NB4 (cell line): ENCODE measurements around the gene ADAM10.

Source experiments
- DNase-seq: peaks from one replicate; pipeline ENCODE4 v3.0.0; 2010; ENCODE audit warnings: low read depth
- H3K4me3 ChIP-seq: one replicate; pipeline ENCODE4 v1.5.1; 2011; ENCODE audit warnings: mild to moderate bottlenecking, low read depth, low read length, moderate library complexity
- MYC ChIP-seq: IDR thresholded peaks from 2 replicates; pipeline ENCODE4 v1.6.1; 2011; ENCODE audit warnings: low read depth, low read length
- POLR2A ChIP-seq: IDR thresholded peaks from 2 replicates; pipeline ENCODE4 v1.6.1; 2011; ENCODE audit warnings: mild to moderate bottlenecking; ENCODE audit not compliant: insufficient read length; ENCODE audit errors: extremely low read depth
- TF ChIP-seq, protein P1 (sequence below): IDR thresholded peaks from 2 replicates; pipeline ENCODE4 v1.6.1; 2011; ENCODE audit warnings: low read depth, low read length
- TF ChIP-seq, protein P2 (sequence below): IDR thresholded peaks from one replicate; pipeline ENCODE4 v1.5.1; 2012; ENCODE audit warnings: low read depth, low read length

The ADAM10 gene

DNA sequence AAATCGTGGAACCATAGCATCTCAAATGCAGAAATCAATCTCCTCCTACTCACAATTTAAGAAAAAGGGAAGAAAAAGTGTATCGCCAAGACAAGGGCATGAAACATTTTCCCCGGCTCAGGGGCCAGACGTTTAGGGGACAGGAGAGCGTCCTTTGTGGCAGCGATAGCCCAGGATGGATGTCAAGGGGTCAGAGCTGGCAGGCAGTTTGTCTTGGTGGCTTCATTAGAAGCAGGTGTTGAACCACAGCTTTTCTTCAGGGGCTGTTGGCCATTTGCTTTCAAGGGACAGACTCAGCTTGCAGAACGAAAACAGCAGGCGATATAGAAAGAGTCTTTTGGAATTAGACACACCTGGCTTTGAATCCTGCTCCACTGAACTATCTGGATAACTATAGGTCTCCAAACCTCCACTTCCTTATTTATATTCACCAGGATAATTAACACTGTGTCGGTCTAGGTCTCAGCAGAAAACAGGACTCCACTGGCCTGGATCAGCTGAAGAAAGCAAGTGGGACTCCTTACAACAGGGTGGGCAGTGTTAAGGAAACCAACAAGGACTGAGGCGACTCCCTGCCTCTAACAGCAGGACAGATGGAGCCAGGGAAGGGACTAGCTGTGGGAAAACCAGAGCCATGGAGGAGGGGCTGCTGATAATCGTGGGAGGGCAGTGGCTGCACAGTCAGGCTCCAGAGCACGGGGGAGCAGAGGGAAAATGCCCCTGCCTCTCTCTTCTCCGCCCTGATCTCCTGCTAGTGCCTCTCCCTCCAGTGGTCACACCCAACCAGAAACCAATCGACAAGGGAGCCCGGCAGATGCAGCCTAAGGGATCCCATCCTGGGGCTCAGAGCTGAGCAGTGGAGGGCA is 194.1 kb downstream of the ADAM10 start:
- H3K4me3 ChIP-seq = no peak overlapping the region
- peak; percentile 6 for DNase-seq
- TF ChIP-seq MYC = no peak
- TF ChIP-seq, protein P1, sequence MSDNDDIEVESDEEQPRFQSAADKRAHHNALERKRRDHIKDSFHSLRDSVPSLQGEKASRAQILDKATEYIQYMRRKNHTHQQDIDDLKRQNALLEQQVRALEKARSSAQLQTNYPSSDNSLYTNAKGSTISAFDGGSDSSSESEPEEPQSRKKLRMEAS = no peak
- TF ChIP-seq, protein P2, sequence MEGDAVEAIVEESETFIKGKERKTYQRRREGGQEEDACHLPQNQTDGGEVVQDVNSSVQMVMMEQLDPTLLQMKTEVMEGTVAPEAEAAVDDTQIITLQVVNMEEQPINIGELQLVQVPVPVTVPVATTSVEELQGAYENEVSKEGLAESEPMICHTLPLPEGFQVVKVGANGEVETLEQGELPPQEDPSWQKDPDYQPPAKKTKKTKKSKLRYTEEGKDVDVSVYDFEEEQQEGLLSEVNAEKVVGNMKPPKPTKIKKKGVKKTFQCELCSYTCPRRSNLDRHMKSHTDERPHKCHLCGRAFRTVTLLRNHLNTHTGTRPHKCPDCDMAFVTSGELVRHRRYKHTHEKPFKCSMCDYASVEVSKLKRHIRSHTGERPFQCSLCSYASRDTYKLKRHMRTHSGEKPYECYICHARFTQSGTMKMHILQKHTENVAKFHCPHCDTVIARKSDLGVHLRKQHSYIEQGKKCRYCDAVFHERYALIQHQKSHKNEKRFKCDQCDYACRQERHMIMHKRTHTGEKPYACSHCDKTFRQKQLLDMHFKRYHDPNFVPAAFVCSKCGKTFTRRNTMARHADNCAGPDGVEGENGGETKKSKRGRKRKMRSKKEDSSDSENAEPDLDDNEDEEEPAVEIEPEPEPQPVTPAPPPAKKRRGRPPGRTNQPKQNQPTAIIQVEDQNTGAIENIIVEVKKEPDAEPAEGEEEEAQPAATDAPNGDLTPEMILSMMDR = no peak
- TF ChIP-seq POLR2A = no peak

GRCh38 chr15:58554758-58555157 is 194.7 kb downstream of the ADAM10 start:
- no peak for DNase-seq
- TF ChIP-seq POLR2A = no peak
- TF ChIP-seq, protein P2 = no peak
- TF ChIP-seq MYC = no peak
- TF ChIP-seq, protein P1 = no peak
- no peak overlapping the region for H3K4me3 ChIP-seq

- no peak overlapping the region for H3K4me3 ChIP-seq
- TF ChIP-seq, protein P2 = no peak
- TF ChIP-seq POLR2A (no peak), MYC (no peak)
- TF ChIP-seq, protein P1 = no peak
- no peak for DNase-seq
Observed at GRCh38 chr15:58553365-58553918, 196.1 kb downstream of the ADAM10 start.

- no peak overlapping the region for H3K4me3 ChIP-seq
- DNase-seq = no peak
- TF ChIP-seq, protein P2 = no peak
- TF ChIP-seq POLR2A (no peak), MYC (no peak)
- TF ChIP-seq, protein P1 = no peak
Observed at GRCh38 chr15:58552505-58553364, 196.8 kb downstream of the ADAM10 start.

DNA sequence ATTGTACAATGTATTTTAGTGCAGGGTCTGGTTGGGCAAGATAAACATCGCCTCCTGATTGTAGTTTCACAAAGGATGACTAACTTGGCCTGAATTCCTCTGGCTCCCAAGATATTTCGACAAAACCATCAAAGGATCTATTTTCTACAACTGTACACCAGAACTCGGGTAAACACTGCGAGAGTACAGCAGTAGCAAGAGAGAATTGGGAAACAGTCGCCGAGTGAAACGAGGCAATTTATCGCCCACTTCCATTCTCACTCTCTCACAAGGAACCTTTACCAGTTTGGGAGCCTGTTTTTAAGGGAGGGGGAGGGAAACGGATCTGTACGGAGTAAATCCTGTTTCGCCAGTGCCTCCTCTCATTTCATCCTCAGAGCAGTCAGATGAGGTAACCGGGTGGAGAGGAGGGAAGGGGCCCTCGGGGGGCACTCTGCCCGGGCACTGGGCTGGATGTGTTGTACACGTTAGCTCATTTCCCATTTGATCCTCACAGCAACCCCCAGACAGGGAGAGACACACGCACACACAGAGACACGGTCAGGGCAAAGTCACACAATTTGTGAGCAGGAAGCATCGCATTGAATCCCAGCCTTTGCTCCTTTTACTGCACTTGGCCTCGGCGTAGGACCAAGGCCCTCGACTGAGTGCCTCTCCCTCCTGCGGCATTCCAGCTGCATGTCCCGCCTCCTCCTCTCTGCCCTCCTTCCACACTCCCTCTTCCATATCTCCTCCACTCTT is 197.6 kb downstream of the ADAM10 start:
- DNase-seq = peak; percentile 52
- H3K4me3 ChIP-seq = no peak overlapping the region
- TF ChIP-seq, protein P1 = no peak
- no peak for TF ChIP-seq POLR2A
